WTC11 (cell line): Measurements from ENCODE around the gene NGRN. TPM values are rescaled to one million over a fixed set of nuclear protein-coding genes. Genes with fewer than 3 reads are reported as not detected.

Source experiments
- ATAC-seq: fragments of 200-7000 bp; cut with Tn5 transposase; 2 replicates; pipeline ENCODE4 v1.10.0; 2021; ENCODE audit warnings: mild to moderate bottlenecking, moderate library complexity
- CTCF ChIA-PET: fragments of 300-600 bp; sonication (Branson Sonifier 250); formaldehyde crosslinking; loops from one replicate; lab custom pipeline; 2021; ENCODE audit warnings: antibody characterized with exemption; lab: Charles Lee
- POLR2A ChIA-PET: fragments of 350-600 bp; sonication (Branson Sonifier 250); formaldehyde crosslinking; loops from one replicate; lab custom pipeline; 2021; ENCODE audit warnings: antibody characterized with exemption; lab: Charles Lee
- DNase-seq: peaks from one replicate; pipeline ENCODE4 v3.0.0; 2021; ENCODE audit warnings: low spot score
- H3K27ac Mint-ChIP-seq: 2 replicates; pipeline ENCODE4 v1.8.0; 2021; ENCODE audit warnings: mixed read lengths
- H3K27me3 Mint-ChIP-seq: 2 replicates; pipeline ENCODE4 v1.8.0; 2021; ENCODE audit warnings: low read depth, mild to moderate bottlenecking, moderate library complexity, mixed read lengths
- H3K36me3 Mint-ChIP-seq: 2 replicates; pipeline ENCODE4 v1.8.0; 2021; ENCODE audit warnings: mixed read lengths
- H3K4me1 Mint-ChIP-seq: 2 replicates; pipeline ENCODE4 v1.8.0; 2022; ENCODE audit warnings: mixed read lengths
- H3K4me3 Mint-ChIP-seq: 2 replicates; pipeline ENCODE4 v1.8.0; 2021; ENCODE audit warnings: mild to moderate bottlenecking, moderate library complexity, mixed read lengths
- H3K9me3 Mint-ChIP-seq: 2 replicates; pipeline ENCODE4 v1.8.0; 2021; ENCODE audit warnings: mixed read lengths
- CREB1 ChIP-seq: sonication (generic); formaldehyde crosslinking; IDR thresholded peaks from 2 replicates; pipeline ENCODE4 v1.8.0; 2023; ENCODE audit warnings: mild to moderate bottlenecking, missing genetic modification reagents
- EMX1 ChIP-seq: fragments of 250-450 bp; sonication (Bioruptor Pico); IDR thresholded peaks from 2 replicates; pipeline ENCODE4 v1.8.0; 2021; ENCODE audit warnings: mild to moderate bottlenecking
- ESRRA ChIP-seq: sonication (generic); formaldehyde crosslinking; IDR thresholded peaks from 2 replicates; pipeline ENCODE4 v1.8.1; 2022; ENCODE audit warnings: mild to moderate bottlenecking, missing genetic modification reagents, borderline replicate concordance
- FOXJ3 ChIP-seq: sonication (generic); formaldehyde crosslinking; IDR thresholded peaks from 2 replicates; pipeline ENCODE4 v1.9.0; 2021; ENCODE audit warnings: missing genetic modification reagents, mild to moderate bottlenecking, borderline replicate concordance
- FOXK1 ChIP-seq: sonication (generic); formaldehyde crosslinking; IDR thresholded peaks from 2 replicates; pipeline ENCODE4 v1.8.0; 2022; ENCODE audit warnings: mild to moderate bottlenecking, moderate library complexity, missing genetic modification reagents
- FOXP1 ChIP-seq: sonication (generic); formaldehyde crosslinking; IDR thresholded peaks from 2 replicates; pipeline ENCODE4 v1.8.0; 2022; ENCODE audit warnings: missing genetic modification reagents, mild to moderate bottlenecking, moderate library complexity, borderline replicate concordance
- MYBL2 ChIP-seq: sonication (generic); formaldehyde crosslinking; IDR thresholded peaks from 2 replicates; pipeline ENCODE4 v1.8.1; 2023; ENCODE audit warnings: mild to moderate bottlenecking, moderate library complexity, missing genetic modification reagents
- NFYB ChIP-seq: sonication (generic); formaldehyde crosslinking; conservative IDR thresholded peaks from 2 replicates; pipeline ENCODE4 v1.8.0; 2022; ENCODE audit warnings: low read depth, missing genetic modification reagents
- RELA ChIP-seq: sonication (generic); formaldehyde crosslinking; IDR thresholded peaks from 2 replicates; pipeline ENCODE4 v1.8.1; 2022; ENCODE audit warnings: missing genetic modification reagents, mild to moderate bottlenecking, borderline replicate concordance
- SP1 ChIP-seq: sonication (generic); formaldehyde crosslinking; conservative IDR thresholded peaks from 2 replicates; pipeline ENCODE4 v1.8.1; 2022; ENCODE audit warnings: missing genetic modification reagents
- TCF7 ChIP-seq: sonication (generic); formaldehyde crosslinking; IDR thresholded peaks from 2 replicates; pipeline ENCODE4 v1.8.0; 2022; ENCODE audit warnings: mild to moderate bottlenecking, low read depth, missing genetic modification reagents, moderate library complexity
- TEAD4 ChIP-seq: sonication (generic); formaldehyde crosslinking; IDR thresholded peaks from 2 replicates; pipeline ENCODE4 v1.8.0; 2022; ENCODE audit warnings: mild to moderate bottlenecking, missing genetic modification reagents
- ZBTB21 ChIP-seq: sonication (generic); formaldehyde crosslinking; IDR thresholded peaks from 2 replicates; pipeline ENCODE4 v1.8.1; 2023; ENCODE audit warnings: mild to moderate bottlenecking, missing genetic modification reagents, borderline replicate concordance
- ZNF121 ChIP-seq: sonication (generic); formaldehyde crosslinking; IDR thresholded peaks from 2 replicates; pipeline ENCODE4 v1.8.0; 2023; ENCODE audit warnings: missing genetic modification reagents
- ZNF138 ChIP-seq: sonication (generic); formaldehyde crosslinking; conservative IDR thresholded peaks from 2 replicates; pipeline ENCODE4 v1.8.1; 2022; ENCODE audit warnings: mild to moderate bottlenecking, moderate library complexity, missing genetic modification reagents
- ZNF219 ChIP-seq: sonication (generic); formaldehyde crosslinking; IDR thresholded peaks from 2 replicates; pipeline ENCODE4 v1.8.0; 2023; ENCODE audit warnings: missing genetic modification reagents, mild to moderate bottlenecking, borderline replicate concordance
- ZNF317 ChIP-seq: sonication (generic); formaldehyde crosslinking; IDR thresholded peaks from 2 replicates; pipeline ENCODE4 v1.8.1; 2023; ENCODE audit warnings: low read depth, mild to moderate bottlenecking, moderate library complexity, missing genetic modification reagents, borderline replicate concordance
- ZNF423 ChIP-seq: fragments of 250-450 bp; sonication (Bioruptor Pico); IDR thresholded peaks from 2 replicates; pipeline ENCODE4 v2.1.2; 2022; ENCODE audit warnings: mild to moderate bottlenecking, moderate library complexity
- total RNA-seq: library from RNA; stranded (reverse); gene quantifications from 3 replicates; pipeline ENCODE4 v1.2.3, GENCODE V29; 2021
- TF ChIP-seq, protein P1 (sequence below): sonication (generic); formaldehyde crosslinking; IDR thresholded peaks from 2 replicates; pipeline ENCODE4 v1.8.1; 2022; ENCODE audit warnings: missing genetic modification reagents, borderline replicate concordance
- TF ChIP-seq, protein P2 (sequence below): sonication (generic); formaldehyde crosslinking; IDR thresholded peaks from 2 replicates; pipeline ENCODE4 v1.8.0; 2022; ENCODE audit warnings: mild to moderate bottlenecking, missing genetic modification reagents
- TF ChIP-seq, protein P3 (sequence below): sonication (generic); formaldehyde crosslinking; IDR thresholded peaks from 2 replicates; pipeline ENCODE4 v1.8.0; 2022; ENCODE audit warnings: mild to moderate bottlenecking, missing genetic modification reagents
- TF ChIP-seq, protein P4 (sequence below): fragments of 200-600 bp; IDR thresholded peaks from 2 replicates; pipeline ENCODE4 v1.8.0; 2022; ENCODE audit warnings: antibody characterized with exemption
- TF ChIP-seq, protein P5 (sequence below): sonication (generic); formaldehyde crosslinking; IDR thresholded peaks from 2 replicates; pipeline ENCODE4 v1.8.1; 2023; ENCODE audit warnings: mild to moderate bottlenecking, missing genetic modification reagents
- TF ChIP-seq, protein P6 (sequence below): fragments of 250-450 bp; sonication (Bioruptor Pico); IDR thresholded peaks from 2 replicates; pipeline ENCODE4 v1.9.0; 2021; ENCODE audit warnings: mild to moderate bottlenecking, borderline replicate concordance
- TF ChIP-seq, protein P7 (sequence below): fragments of 250-450 bp; sonication (Bioruptor Pico); IDR thresholded peaks from 2 replicates; pipeline ENCODE4 v2.1.2; 2022; ENCODE audit warnings: mild to moderate bottlenecking, moderate library complexity

NGRN gene
- total RNA-seq, 1 experiment from 2014 or later, result 77.8 TPM

DNA sequence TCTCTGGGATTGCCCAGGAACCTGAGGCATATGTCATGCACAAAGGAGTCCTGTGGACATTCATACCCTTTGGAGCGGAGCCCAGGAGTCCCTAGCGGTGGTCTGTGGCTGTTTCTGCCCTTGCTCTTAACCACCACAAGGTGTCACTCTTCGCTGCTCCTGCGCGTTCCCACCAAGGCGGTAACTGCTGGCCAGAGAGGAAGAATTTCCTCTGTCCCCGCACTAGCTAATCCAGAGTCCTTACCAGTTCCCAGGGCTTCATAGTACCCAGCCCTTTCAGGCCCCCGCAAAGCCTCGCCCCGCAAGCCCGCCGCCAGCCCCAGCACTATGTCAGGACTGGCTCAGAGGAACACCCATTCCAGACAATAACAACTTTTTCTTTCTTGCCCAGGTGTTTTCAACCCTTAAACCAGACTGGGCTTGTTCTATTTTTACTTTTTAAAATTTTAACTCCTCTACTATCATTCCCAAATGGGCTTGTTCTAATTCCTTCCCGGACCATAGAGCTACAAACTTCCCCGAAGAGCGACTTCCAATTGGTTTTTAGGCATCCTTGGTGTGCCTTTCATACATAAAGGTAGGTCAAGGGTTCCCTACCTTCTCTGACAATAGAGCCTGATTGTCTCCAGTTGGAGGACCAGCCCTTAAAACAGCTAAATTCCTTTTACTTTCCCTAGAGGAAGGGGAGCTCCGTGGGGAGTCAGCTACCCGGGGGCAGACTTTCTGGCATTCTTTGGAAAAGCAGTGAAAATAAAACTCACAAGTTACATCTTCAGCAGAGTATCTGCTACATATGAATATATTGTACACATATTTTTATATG, 54.8 kb downstream of the NGRN start:
- no peaks in the 10 kb centered on the region for H3K27me3 Mint-ChIP-seq
- peaks cover 13% of the 10 kb centered on the region for H3K4me1 Mint-ChIP-seq
- ATAC-seq, result peak; percentile 96
- peak overlapping the region; percentile 68 for H3K4me3 Mint-ChIP-seq
- peak overlapping the region; percentile 95 for H3K27ac Mint-ChIP-seq
- CTCF ChIA-PET, result interaction anchor here (0.6 to 4.6 kb wide), 85 partner anchors 9 to 713 kb away, joined by 3 to 97 read pairs (median 4); partner anchors contain the start of genes BLM, CIB1, FES and GDPGP1
- POLR2A ChIA-PET, result interaction anchor here (1.4 kb wide), 1 partner anchor 162 kb away, joined by 4 read pairs; no protein-coding TSS in a partner anchor
- no peaks in the 10 kb centered on the region for H3K9me3 Mint-ChIP-seq
- DNase-seq, result peak; percentile 80
- no peaks in the 10 kb centered on the region for H3K36me3 Mint-ChIP-seq
- TF ChIP-seq, protein P1, sequence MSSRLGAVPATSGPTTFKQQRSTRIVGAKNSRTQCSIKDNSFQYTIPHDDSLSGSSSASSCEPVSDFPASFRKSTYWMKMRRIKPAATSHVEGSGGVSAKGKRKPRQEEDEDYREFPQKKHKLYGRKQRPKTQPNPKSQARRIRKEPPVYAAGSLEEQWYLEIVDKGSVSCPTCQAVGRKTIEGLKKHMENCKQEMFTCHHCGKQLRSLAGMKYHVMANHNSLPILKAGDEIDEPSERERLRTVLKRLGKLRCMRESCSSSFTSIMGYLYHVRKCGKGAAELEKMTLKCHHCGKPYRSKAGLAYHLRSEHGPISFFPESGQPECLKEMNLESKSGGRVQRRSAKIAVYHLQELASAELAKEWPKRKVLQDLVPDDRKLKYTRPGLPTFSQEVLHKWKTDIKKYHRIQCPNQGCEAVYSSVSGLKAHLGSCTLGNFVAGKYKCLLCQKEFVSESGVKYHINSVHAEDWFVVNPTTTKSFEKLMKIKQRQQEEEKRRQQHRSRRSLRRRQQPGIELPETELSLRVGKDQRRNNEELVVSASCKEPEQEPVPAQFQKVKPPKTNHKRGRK (CRISPR knock-in tag), result no peak
- no peak for TF ChIP-seq ZNF138
- TF ChIP-seq, protein P2, sequence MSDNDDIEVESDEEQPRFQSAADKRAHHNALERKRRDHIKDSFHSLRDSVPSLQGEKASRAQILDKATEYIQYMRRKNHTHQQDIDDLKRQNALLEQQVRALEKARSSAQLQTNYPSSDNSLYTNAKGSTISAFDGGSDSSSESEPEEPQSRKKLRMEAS, result no peak
- TF ChIP-seq MYBL2, result no peak
- no peak for TF ChIP-seq TEAD4 (CRISPR knock-in tag)
- TF ChIP-seq, protein P3, sequence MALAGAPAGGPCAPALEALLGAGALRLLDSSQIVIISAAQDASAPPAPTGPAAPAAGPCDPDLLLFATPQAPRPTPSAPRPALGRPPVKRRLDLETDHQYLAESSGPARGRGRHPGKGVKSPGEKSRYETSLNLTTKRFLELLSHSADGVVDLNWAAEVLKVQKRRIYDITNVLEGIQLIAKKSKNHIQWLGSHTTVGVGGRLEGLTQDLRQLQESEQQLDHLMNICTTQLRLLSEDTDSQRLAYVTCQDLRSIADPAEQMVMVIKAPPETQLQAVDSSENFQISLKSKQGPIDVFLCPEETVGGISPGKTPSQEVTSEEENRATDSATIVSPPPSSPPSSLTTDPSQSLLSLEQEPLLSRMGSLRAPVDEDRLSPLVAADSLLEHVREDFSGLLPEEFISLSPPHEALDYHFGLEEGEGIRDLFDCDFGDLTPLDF (CRISPR knock-in tag), result no peak
- no peak for TF ChIP-seq ZNF121 (CRISPR knock-in tag)
- TF ChIP-seq SP1, result peak; percentile 26; the same call in 1 of the 2 replicates
- no peak for TF ChIP-seq ZNF219 (CRISPR knock-in tag)
- TF ChIP-seq, protein P4, sequence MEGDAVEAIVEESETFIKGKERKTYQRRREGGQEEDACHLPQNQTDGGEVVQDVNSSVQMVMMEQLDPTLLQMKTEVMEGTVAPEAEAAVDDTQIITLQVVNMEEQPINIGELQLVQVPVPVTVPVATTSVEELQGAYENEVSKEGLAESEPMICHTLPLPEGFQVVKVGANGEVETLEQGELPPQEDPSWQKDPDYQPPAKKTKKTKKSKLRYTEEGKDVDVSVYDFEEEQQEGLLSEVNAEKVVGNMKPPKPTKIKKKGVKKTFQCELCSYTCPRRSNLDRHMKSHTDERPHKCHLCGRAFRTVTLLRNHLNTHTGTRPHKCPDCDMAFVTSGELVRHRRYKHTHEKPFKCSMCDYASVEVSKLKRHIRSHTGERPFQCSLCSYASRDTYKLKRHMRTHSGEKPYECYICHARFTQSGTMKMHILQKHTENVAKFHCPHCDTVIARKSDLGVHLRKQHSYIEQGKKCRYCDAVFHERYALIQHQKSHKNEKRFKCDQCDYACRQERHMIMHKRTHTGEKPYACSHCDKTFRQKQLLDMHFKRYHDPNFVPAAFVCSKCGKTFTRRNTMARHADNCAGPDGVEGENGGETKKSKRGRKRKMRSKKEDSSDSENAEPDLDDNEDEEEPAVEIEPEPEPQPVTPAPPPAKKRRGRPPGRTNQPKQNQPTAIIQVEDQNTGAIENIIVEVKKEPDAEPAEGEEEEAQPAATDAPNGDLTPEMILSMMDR, result peak; percentile 89
- no peak for TF ChIP-seq RELA (CRISPR knock-in tag)
- no peak for TF ChIP-seq NFYB (CRISPR knock-in tag)
- peak; percentile 42; the same call in 1 of the 2 replicates for TF ChIP-seq ZNF423
- no peak for TF ChIP-seq CREB1 (CRISPR knock-in tag)
- TF ChIP-seq FOXP1 (CRISPR knock-in tag), result 0 out of 2 replicates have a peak, but pooled peaks have one; percentile 36
- no peak for TF ChIP-seq ZNF317
- TF ChIP-seq, protein P5, sequence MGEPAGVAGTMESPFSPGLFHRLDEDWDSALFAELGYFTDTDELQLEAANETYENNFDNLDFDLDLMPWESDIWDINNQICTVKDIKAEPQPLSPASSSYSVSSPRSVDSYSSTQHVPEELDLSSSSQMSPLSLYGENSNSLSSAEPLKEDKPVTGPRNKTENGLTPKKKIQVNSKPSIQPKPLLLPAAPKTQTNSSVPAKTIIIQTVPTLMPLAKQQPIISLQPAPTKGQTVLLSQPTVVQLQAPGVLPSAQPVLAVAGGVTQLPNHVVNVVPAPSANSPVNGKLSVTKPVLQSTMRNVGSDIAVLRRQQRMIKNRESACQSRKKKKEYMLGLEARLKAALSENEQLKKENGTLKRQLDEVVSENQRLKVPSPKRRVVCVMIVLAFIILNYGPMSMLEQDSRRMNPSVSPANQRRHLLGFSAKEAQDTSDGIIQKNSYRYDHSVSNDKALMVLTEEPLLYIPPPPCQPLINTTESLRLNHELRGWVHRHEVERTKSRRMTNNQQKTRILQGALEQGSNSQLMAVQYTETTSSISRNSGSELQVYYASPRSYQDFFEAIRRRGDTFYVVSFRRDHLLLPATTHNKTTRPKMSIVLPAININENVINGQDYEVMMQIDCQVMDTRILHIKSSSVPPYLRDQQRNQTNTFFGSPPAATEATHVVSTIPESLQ (CRISPR knock-in tag), result no peak
- TF ChIP-seq ZBTB21 (CRISPR knock-in tag), result no peak
- TF ChIP-seq FOXJ3 (CRISPR knock-in tag), result no peak
- TF ChIP-seq ESRRA (CRISPR knock-in tag), result no peak
- no peak for TF ChIP-seq TCF7 (CRISPR knock-in tag)
- TF ChIP-seq, protein P6, sequence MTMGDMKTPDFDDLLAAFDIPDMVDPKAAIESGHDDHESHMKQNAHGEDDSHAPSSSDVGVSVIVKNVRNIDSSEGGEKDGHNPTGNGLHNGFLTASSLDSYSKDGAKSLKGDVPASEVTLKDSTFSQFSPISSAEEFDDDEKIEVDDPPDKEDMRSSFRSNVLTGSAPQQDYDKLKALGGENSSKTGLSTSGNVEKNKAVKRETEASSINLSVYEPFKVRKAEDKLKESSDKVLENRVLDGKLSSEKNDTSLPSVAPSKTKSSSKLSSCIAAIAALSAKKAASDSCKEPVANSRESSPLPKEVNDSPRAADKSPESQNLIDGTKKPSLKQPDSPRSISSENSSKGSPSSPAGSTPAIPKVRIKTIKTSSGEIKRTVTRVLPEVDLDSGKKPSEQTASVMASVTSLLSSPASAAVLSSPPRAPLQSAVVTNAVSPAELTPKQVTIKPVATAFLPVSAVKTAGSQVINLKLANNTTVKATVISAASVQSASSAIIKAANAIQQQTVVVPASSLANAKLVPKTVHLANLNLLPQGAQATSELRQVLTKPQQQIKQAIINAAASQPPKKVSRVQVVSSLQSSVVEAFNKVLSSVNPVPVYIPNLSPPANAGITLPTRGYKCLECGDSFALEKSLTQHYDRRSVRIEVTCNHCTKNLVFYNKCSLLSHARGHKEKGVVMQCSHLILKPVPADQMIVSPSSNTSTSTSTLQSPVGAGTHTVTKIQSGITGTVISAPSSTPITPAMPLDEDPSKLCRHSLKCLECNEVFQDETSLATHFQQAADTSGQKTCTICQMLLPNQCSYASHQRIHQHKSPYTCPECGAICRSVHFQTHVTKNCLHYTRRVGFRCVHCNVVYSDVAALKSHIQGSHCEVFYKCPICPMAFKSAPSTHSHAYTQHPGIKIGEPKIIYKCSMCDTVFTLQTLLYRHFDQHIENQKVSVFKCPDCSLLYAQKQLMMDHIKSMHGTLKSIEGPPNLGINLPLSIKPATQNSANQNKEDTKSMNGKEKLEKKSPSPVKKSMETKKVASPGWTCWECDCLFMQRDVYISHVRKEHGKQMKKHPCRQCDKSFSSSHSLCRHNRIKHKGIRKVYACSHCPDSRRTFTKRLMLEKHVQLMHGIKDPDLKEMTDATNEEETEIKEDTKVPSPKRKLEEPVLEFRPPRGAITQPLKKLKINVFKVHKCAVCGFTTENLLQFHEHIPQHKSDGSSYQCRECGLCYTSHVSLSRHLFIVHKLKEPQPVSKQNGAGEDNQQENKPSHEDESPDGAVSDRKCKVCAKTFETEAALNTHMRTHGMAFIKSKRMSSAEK (CRISPR knock-in tag), result no peak
- no peak for TF ChIP-seq FOXK1 (CRISPR knock-in tag)
- TF ChIP-seq EMX1, result no peak
- TF ChIP-seq, protein P7, sequence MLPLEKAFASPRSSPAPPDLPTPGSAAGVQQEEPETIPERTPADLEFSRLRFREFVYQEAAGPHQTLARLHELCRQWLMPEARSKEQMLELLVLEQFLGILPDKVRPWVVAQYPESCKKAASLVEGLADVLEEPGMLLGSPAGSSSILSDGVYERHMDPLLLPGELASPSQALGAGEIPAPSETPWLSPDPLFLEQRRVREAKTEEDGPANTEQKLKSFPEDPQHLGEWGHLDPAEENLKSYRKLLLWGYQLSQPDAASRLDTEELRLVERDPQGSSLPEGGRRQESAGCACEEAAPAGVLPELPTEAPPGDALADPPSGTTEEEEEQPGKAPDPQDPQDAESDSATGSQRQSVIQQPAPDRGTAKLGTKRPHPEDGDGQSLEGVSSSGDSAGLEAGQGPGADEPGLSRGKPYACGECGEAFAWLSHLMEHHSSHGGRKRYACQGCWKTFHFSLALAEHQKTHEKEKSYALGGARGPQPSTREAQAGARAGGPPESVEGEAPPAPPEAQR, result no peak
